Astrocyte of the spinal cord (primary cell): ENCODE measurements around the gene FRMD4A.

Experiments used
- DNase-seq: peaks from one replicate; pipeline ENCODE4 v3.0.0; 2011; ENCODE audit warnings: low read depth, low spot score
- H3K4me3 ChIP-seq: 2 replicates; pipeline ENCODE4 v1.5.1; 2011; ENCODE audit warnings: low read depth, mild to moderate bottlenecking, low read length, moderate library complexity
- in situ Hi-C: cut with HindIII; loops from 2 replicates; pipeline ENCODE4 v1.10.0; 2017; ENCODE audit warnings: low sequenced_read_pairs
- TF ChIP-seq, protein P1 (sequence below): IDR thresholded peaks from 2 replicates; pipeline ENCODE4 v1.5.1; 2012; ENCODE audit warnings: low read depth, mild to moderate bottlenecking, low read length, inconsistent platforms

FRMD4A gene

DNA sequence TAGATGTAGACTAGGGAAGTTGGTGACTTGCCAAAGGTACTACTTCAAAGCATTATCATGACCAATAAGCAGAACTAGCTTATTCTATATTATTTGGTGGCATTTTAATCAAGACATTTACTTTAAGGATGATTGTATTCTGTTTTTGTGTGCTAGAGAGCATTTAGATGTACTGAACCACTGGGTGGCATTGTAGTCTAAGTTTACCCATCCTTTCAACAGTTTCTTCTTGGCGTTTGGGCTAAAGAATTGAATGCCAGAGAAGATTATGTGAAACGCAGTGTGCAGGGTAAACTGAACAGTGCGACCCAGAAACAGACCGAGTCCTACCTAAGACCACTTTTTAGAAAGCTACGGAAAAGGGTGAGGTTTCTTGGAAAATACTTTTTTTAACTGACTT, 717.2 kb downstream of the FRMD4A start:
- H3K4me3 ChIP-seq = no peak overlapping the region
- TF ChIP-seq, protein P1, sequence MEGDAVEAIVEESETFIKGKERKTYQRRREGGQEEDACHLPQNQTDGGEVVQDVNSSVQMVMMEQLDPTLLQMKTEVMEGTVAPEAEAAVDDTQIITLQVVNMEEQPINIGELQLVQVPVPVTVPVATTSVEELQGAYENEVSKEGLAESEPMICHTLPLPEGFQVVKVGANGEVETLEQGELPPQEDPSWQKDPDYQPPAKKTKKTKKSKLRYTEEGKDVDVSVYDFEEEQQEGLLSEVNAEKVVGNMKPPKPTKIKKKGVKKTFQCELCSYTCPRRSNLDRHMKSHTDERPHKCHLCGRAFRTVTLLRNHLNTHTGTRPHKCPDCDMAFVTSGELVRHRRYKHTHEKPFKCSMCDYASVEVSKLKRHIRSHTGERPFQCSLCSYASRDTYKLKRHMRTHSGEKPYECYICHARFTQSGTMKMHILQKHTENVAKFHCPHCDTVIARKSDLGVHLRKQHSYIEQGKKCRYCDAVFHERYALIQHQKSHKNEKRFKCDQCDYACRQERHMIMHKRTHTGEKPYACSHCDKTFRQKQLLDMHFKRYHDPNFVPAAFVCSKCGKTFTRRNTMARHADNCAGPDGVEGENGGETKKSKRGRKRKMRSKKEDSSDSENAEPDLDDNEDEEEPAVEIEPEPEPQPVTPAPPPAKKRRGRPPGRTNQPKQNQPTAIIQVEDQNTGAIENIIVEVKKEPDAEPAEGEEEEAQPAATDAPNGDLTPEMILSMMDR = peak; percentile 55
- DNase-seq = peak; percentile 63
- in situ Hi-C loops = no loop called here

DNA sequence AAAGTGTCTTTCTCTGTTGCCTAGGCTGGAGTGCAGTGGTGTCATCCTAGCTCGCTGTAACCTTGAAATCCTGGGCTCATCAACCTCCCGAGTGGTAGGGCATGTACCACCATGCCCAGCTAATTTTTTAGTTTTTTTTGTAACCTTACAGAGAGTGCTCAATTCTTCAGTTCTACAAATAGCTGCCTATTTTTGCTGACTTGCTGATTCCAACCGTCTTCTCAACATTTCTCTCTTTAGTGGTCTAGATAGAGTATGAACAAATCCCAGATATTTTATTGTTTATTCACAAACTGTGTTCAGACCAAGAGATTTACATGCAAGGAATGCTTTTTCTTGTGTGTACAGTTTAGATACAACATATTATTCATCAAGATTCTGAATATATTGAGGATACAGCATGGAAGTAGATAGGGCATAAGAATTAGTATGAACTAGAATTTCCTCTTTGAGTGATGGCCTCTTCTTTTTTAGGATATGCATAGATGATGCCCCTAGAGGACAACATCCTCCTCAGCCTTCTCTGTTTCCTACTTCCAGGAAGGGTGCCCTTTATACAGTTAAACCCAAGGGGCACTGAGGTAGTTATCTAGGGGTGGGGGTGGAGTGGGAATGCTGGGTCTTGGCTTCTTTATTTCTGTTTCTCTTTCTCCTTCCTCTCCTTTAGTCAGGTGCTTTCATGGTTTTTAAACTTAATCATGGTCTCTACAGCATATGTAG, 717.9 kb downstream of the FRMD4A start:
- H3K4me3 ChIP-seq = no peak overlapping the region
- in situ Hi-C loops = no loop called here
- no peak for DNase-seq
- TF ChIP-seq, protein P1 = peak; percentile 3

DNA sequence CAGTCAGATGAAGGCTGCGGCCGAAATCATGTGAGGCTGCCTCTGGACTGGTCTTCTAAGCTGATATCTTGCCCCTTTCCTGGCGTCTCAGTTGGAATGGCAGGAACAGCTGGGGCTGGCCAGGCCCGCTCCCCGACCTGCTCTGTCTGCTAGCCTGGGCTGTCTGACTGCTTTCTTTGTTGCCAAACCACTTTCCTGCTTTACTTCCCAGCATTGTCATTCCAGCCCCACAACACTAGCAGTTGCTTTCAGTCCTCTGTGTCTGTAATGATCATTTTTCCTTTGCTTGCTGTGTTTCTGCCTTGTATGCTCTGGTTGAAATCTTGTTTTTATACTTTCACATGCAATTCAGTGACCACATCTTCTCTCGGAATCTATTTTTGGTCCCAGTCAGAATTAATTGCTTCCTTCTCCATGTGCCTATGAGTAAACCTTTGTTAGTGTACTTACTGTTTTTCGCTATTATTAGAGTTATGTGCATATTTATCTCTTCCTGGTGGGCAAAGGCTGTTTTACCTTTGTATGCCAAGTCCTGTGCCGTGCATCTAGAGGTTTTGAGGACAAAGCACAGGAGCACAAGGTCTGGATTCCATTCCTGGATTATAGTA, 722.4 kb downstream of the FRMD4A start:
- DNase-seq = peak; percentile 32
- H3K4me3 ChIP-seq = no peak overlapping the region

DNA sequence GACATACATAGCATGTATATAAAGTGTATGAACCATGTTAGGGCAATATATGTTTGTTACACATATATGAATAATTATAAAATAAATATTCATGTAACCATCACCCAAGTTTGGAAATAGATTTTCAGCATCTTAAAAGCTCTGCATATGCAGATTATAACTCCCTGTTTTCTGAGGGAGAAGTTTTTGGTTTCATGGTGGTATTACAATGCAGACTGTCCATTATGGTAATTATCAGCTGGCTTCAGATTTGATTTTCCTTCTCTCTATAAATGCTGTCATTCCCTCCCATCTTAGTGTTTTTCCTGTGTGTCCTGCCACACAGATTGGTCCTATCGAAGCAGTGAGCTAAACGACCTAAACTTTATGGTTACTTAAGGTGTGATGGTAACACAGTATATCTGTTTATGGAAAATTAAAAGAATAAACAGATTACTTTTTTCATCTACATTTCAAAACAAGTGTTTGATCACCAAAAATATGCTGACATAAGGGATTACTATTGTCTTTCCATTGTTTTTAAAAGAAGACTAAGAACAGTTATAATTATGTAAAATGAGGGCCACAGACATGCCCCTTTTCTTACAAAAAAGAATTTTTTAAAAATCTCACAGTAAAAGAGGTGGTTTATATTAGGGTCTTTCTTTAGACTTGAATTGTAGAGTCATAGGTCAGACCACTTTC, 726.2 kb downstream of the FRMD4A start:
- no peak overlapping the region for H3K4me3 ChIP-seq
- TF ChIP-seq, protein P1 = no peak
- DNase-seq = no peak
- in situ Hi-C loops = no loop called here

More for the DNA sequence above, 722.4 kb downstream of the FRMD4A start:
- in situ Hi-C loops = no loop called here
- TF ChIP-seq, protein P1 = no peak

DNA sequence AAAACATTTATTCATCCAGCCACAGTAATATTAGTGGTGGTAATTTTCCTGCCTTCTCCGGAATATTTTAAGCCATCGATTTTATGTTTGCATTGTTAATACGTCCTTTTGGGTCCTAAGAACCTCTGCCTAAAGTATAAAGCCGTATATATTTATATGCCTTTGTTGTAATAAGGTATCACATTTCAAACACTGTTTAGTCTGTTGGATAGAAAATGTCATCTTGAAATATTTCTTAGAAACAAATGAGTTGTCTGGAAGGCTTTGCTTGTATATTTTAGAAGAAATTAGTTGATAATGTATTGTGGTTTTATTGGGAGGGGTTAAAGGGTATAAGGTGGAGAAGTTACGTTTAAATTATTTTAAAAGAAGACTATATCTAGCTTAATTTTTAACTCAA, 732.8 kb downstream of the FRMD4A start:
- no peak for DNase-seq
- no peak overlapping the region for H3K4me3 ChIP-seq
- in situ Hi-C loops = no loop called here
- TF ChIP-seq, protein P1 = no peak

DNA sequence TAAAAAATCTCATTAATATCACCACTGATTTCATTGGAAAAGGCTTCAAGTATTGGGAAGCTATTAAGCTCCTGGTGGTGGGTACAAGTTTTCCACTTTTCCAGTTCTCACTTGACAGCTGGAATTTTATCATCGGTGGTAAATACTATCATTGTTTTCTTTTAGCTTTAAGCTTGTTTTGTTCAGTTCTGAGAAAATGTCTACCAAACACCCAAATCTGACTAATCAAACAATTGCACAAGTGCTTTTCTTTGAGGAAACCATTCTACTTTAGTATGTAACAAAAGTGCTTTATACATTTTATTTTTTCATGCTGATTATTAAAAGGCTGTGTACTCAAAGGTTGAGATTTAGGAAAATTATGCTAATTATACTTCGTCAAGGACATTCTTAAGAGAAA, 736.1 kb downstream of the FRMD4A start:
- TF ChIP-seq, protein P1 = no peak
- in situ Hi-C loops = no loop called here
- H3K4me3 ChIP-seq = no peak overlapping the region
- no peak for DNase-seq
